PC-3 (cell line): ENCODE data around the gene GRIN2C. TPM values are rescaled to one million over a fixed set of nuclear protein-coding genes. Genes with fewer than 3 reads are reported as not detected.

Source experiments
- ATAC-seq: fragments of 200-7000 bp; cut with Tn5 transposase; 2 replicates; pipeline ENCODE4 v1.9.1; 2020; ENCODE audit warnings: mild to moderate bottlenecking, moderate library complexity
- BruUV-seq: library from RNA; stranded (reverse); fragments of 400-500 nt; replicated peaks from 2 replicates; lab custom pipeline; 2021; lab: Mats Ljungman, UMichigan
- CTCF ChIA-PET: fragments of 300-600 bp; sonication (Branson Sonifier 250); formaldehyde crosslinking; loops from one replicate; lab custom pipeline; 2022; ENCODE audit warnings: antibody characterized with exemption; lab: Charles Lee
- POLR2A ChIA-PET: fragments of 300-600 bp; sonication (Branson Sonifier 250); formaldehyde crosslinking; loops from one replicate; lab custom pipeline; 2022; ENCODE audit warnings: antibody characterized with exemption; ENCODE audit not compliant: unreplicated experiment; lab: Charles Lee
- DNase-seq: peaks from one replicate; pipeline ENCODE4 v3.0.0-alpha.2; 2015
- H2AFZ ChIP-seq: fragments of 300-600 bp; sonication (generic); 2 replicates; pipeline ENCODE4 v1.6.0; 2016; ENCODE audit warnings: antibody characterized with exemption, low read length
- H3F3A ChIP-seq: fragments of 300-600 bp; sonication (generic); one replicate; pipeline ENCODE4 v1.6.0; 2017; ENCODE audit warnings: antibody characterized with exemption, low read length, control low read depth, mild to moderate bottlenecking; ENCODE audit not compliant: unreplicated experiment
- H3K27ac ChIP-seq: fragments of 300-600 bp; sonication (generic); 2 replicates; pipeline ENCODE4 v1.5.1; 2016; ENCODE audit warnings: mild to moderate bottlenecking, low read length
- H3K27me3 ChIP-seq: fragments of 300-600 bp; sonication (generic); 2 replicates; pipeline ENCODE4 v1.6.1; 2016; ENCODE audit warnings: low read length, mixed read lengths
- H3K36me3 ChIP-seq: fragments of 300-600 bp; sonication (generic); 2 replicates; pipeline ENCODE4 v1.6.1; 2016; ENCODE audit warnings: low read depth, mixed run types, low read length, mixed read lengths
- H3K4me1 ChIP-seq: fragments of 300-600 bp; sonication (generic); 2 replicates; pipeline ENCODE4 v1.5.1; 2016; ENCODE audit warnings: low read length; ENCODE audit not compliant: insufficient read depth
- H3K4me2 ChIP-seq: fragments of 300-600 bp; sonication (generic); 2 replicates; pipeline ENCODE4 v1.6.0; 2016; ENCODE audit warnings: low read length
- H3K4me3 ChIP-seq: fragments of 300-600 bp; sonication (generic); 2 replicates; pipeline ENCODE4 v1.5.1; 2016; ENCODE audit warnings: mild to moderate bottlenecking, low read length, mixed read lengths
- H3K79me2 ChIP-seq: fragments of 300-600 bp; sonication (generic); 2 replicates; pipeline ENCODE4 v1.6.1; 2017; ENCODE audit warnings: low read length, mixed read lengths
- H3K9ac ChIP-seq: fragments of 300-600 bp; sonication (generic); 2 replicates; pipeline ENCODE4 v1.6.0; 2016; ENCODE audit warnings: mild to moderate bottlenecking, low read length
- H3K9me2 ChIP-seq: fragments of 300-600 bp; sonication (generic); replicated peaks from 2 replicates; pipeline ENCODE4 v1.6.1; 2016; ENCODE audit warnings: mixed run types, low read length, mixed read lengths
- H3K9me3 ChIP-seq: fragments of 300-600 bp; sonication (generic); 2 replicates; pipeline ENCODE4 v1.6.1; 2016; ENCODE audit warnings: low read length, mixed read lengths
- H4K20me1 ChIP-seq: fragments of 300-600 bp; sonication (generic); 2 replicates; pipeline ENCODE4 v1.6.1; 2016; ENCODE audit warnings: low read length, mixed read lengths
- CTCF ChIP-seq: fragments of 300-600 bp; sonication (generic); conservative IDR thresholded peaks from 2 replicates; pipeline ENCODE4 v1.5.1; 2017; ENCODE audit warnings: antibody characterized with exemption, low read depth, mild to moderate bottlenecking, low read length
- EZH2 ChIP-seq: fragments of 300-600 bp; sonication (generic); IDR thresholded peaks from one replicate; pipeline ENCODE4 v1.6.1; 2017; ENCODE audit warnings: antibody characterized with exemption, mild to moderate bottlenecking, low read length; ENCODE audit not compliant: unreplicated experiment
- EZH2phosphoT487 ChIP-seq: fragments of 300-600 bp; sonication (generic); IDR thresholded peaks from 2 replicates; pipeline ENCODE4 v1.6.1; 2018; ENCODE audit warnings: mild to moderate bottlenecking, antibody characterized with exemption, low read length, borderline replicate concordance
- intact Hi-C: fragments of 100-400 bp; cut with micrococcal nuclease; formaldehyde crosslinking; loops from 2 replicates; pipeline ENCODE4 v1.9.0; 2023
- total RNA-seq: library from RNA; depleted of rRNA; stranded (reverse); fragments of >200 nt; gene quantifications from 2 replicates; pipeline ENCODE4 v1.2.3, GENCODE V29; 2014

Gene GRIN2C
- total RNA-seq, 1 experiment from 2014 or later: 0.04 TPM

DNA sequence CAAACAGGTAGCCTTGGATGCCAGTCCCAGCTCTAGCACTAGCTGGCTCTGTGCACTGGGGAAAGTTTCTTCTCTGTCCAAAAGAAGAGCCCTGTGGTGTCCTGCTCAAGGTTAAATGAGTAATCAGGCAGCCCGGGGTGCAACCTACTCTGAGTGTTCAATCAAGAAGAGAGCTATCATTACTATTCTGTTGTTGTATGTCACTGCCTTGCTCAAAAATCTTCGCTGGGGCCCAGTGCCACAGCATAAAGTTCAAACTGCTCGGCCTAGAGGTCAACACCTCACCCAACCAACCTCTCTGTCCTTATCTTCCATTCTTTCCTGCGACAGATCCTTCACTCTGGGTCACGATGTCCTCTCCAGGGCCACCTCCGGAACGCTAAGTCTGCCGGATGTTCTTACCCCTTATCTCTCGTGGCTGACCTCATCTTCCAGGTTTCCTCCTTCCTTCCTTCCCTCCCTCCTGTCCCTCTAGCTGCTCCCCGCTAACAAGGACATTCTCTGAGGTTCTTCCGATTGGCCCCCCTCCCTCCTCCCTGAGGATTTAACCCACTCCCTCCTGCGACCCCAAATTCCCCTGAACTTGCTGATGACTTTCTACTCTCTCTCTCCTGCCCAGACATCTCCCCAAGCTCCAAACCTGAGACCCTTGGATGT, 8.7 kb upstream of the GRIN2C start:
- ATAC-seq: no peak
- no peak overlapping the region for H3K27ac ChIP-seq
- no TSS peak for BruUV-seq
- H3K27me3 ChIP-seq: no peaks in the 10 kb centered on the region
- no peaks in the 10 kb centered on the region for H3K36me3 ChIP-seq
- 0 out of 2 replicates have a peak, but pooled peaks cover 3% of the 10 kb centered on the region for H3K79me2 ChIP-seq
- H3K4me2 ChIP-seq: no peak overlapping the region
- H3K4me1 ChIP-seq: peaks cover 10% of the 10 kb centered on the region
- no peaks in the 10 kb centered on the region for H3K9me3 ChIP-seq
- no peak overlapping the region for H3K9ac ChIP-seq
- H3F3A ChIP-seq: no peaks in the 10 kb centered on the region
- ChIA-PET POLR2A (no interaction called here), CTCF (no interaction called here)
- H3K9me2 ChIP-seq: no peaks in the 10 kb centered on the region
- no peaks in the 10 kb centered on the region for H4K20me1 ChIP-seq
- H3K4me3 ChIP-seq: no peak overlapping the region
- DNase-seq: no peak
- intact Hi-C loops: loop anchor here (5.0 kb wide), 1 partner anchor 211 kb away; no protein-coding TSS in a partner anchor
- no peak overlapping the region for H2AFZ ChIP-seq
- TF ChIP-seq EZH2phosphoT487: no peak
- no peak for TF ChIP-seq EZH2
- TF ChIP-seq CTCF: no peak

DNA sequence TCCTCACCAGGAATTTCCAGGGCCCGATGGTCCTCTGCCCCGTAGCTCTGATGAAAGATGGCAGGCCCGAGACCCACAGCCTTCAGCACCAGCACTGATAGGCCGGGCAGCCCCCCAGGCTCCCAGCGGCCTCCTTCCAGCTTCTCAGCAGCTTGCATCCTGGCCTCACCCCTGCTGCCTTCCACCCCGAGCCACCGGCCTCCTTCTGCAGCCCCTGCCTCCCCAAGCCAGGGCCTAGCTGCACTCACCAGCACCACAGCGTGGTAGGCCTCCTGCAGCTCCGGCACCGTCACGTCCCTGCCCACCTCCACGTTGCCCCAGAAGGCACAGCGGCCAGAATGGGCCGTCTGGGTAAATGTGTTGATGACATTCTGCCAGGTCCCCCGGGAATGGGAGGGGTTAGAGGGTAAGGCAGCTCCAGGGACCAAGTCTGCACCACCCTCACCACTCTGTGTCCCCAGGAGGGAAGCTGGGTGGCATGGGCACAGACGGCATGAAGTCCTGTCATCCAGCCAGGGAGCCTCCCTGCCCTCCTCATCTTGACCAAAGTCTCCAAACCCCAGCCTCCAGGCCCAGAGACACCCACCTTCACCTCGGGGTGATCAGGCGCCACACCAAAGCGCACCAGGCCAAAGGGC, 6.6 kb upstream of the GRIN2C start:
- Histone ChIP-seq H4K20me1 (no peaks in the 10 kb centered on the region), H3K79me2 (no peaks in the 10 kb centered on the region), H2AFZ (no peak overlapping the region), H3F3A (no peaks in the 10 kb centered on the region), H3K4me3 (no peak overlapping the region), H3K36me3 (no peaks in the 10 kb centered on the region), H3K9me2 (no peaks in the 10 kb centered on the region), H3K27ac (no peak overlapping the region), H3K27me3 (peaks cover 9% of the 10 kb centered on the region), H3K9ac (no peak overlapping the region), H3K9me3 (no peaks in the 10 kb centered on the region), H3K4me2 (no peak overlapping the region), H3K4me1 (no peaks in the 10 kb centered on the region)
- no peak for TF ChIP-seq EZH2
- no peak for TF ChIP-seq CTCF
- no peak for TF ChIP-seq EZH2phosphoT487
- ATAC-seq: no peak
- intact Hi-C loops: loop anchor here (5.0 kb wide), 1 partner anchor 209 kb away; no protein-coding TSS in a partner anchor
- ChIA-PET CTCF (interaction anchor here (0.9 kb wide), 1 partner anchor 335 kb away, joined by 3 read pairs; no protein-coding TSS in a partner anchor), POLR2A (no interaction called here)
- BruUV-seq: no TSS peak
- DNase-seq: no peak
